Sigmoid colon (tissue), 7 donors: Measurements from ENCODE around the gene SRP9. TPM values are rescaled to one million over a fixed set of nuclear protein-coding genes. Genes with fewer than 3 reads are reported as not detected.

Experiments used
- DNase-seq: peaks from one replicate; pipeline ENCODE4 v3.0.0-alpha.2; 2019
- H3K27ac ChIP-seq, 4 donors: fragments of 200-600 bp; sonication (generic); one replicate each; pipeline ENCODE4 v1.5.1; 2016 to 2019; ENCODE audit warnings: mild to moderate bottlenecking in 1 of 4
- H3K27me3 ChIP-seq, 3 donors: fragments of 200-600 bp; sonication (generic); one replicate each; pipeline ENCODE4 v1.5.1; 2019; ENCODE audit warnings: mild to moderate bottlenecking in 1 of 3
- H3K36me3 ChIP-seq, 4 donors: fragments of 200-600 bp; sonication (generic); one replicate each; pipeline ENCODE4 v1.5.1; 2016 to 2019
- H3K4me1 ChIP-seq, 4 donors: fragments of 200-600 bp; sonication (generic); one replicate each; pipeline ENCODE4 v1.5.1; 2017 to 2019
- H3K4me3 ChIP-seq, 4 donors: fragments of 200-600 bp; sonication (generic); one replicate each; pipeline ENCODE4 v1.5.1; 2017 to 2019; ENCODE audit warnings: mild to moderate bottlenecking in 2 of 4, moderate library complexity in 1 of 4
- H3K9me3 ChIP-seq, 4 donors: fragments of 200-600 bp in 3 of 4; sonication (generic) in 3 of 4; one replicate each; pipeline versions ENCODE4 v1.5.1 to v1.6.1; 2013 to 2019
- EP300 ChIP-seq, 4 donors: sonication (generic); formaldehyde crosslinking; IDR thresholded peaks; one replicate each; pipeline ENCODE4 v1.6.1; 2017; ENCODE audit warnings: antibody characterized with exemption in 4 of 4
- POLR2A ChIP-seq, 2 donors: fragments of 450-650 bp; IDR thresholded peaks; one replicate each; pipeline ENCODE4 v1.6.1; 2016; ENCODE audit warnings: antibody characterized with exemption in 2 of 2, mild to moderate bottlenecking in 2 of 2, moderate library complexity in 2 of 2
- POLR2AphosphoS5 ChIP-seq, 4 donors: sonication (generic); formaldehyde crosslinking; IDR thresholded peaks; one replicate each; pipeline ENCODE4 v1.6.1; 2017; ENCODE audit warnings: antibody characterized with exemption in 4 of 4
- WGBS, 2 donors: extraction: QIAGEN DNeasy Blood & Tissue Kit; methylation state at CpG; one replicate each; pipeline ENCODE4 v1.1.7; 2013; 5-methylcytosine and 5-hydroxymethylcytosine counted together
- intact Hi-C: fragments of 100-400 bp; cut with DNase I; formaldehyde crosslinking; loops from one replicate; pipeline ENCODE4 v1.15.1; 2023
- polyA plus RNA-seq, 3 donors: library from polyadenylated mRNA; stranded (reverse); fragments of 200-250 nt; gene quantifications; one replicate each; pipeline ENCODE4 v1.2.3, GENCODE V29; 2013
- total RNA-seq, 4 donors: library from RNA; depleted of rRNA; stranded (reverse); fragments of >200 nt; gene quantifications; one replicate each; pipeline ENCODE4 v1.1.0, GENCODE V29; 2016
- TF ChIP-seq, protein P1 (sequence below), 4 experiments: fragments of 450-650 bp in 3 of 4; fragments of 200-600 bp in 1 of 4; IDR thresholded peaks; one replicate each; pipeline ENCODE4 v1.5.1; 2016 to 2019; ENCODE audit warnings: antibody characterized with exemption in 4 of 4, mild to moderate bottlenecking in 3 of 4, moderate library complexity in 2 of 4
- donor health status: healthy with polysubstance abuse.
- donor health status: Bipolar disorder and iron deficiency.
- donor health status: healthy.

SRP9 gene
- total and polyA plus RNA-seq, 7 donors, result 148 to 513 (median 264) TPM

DNA sequence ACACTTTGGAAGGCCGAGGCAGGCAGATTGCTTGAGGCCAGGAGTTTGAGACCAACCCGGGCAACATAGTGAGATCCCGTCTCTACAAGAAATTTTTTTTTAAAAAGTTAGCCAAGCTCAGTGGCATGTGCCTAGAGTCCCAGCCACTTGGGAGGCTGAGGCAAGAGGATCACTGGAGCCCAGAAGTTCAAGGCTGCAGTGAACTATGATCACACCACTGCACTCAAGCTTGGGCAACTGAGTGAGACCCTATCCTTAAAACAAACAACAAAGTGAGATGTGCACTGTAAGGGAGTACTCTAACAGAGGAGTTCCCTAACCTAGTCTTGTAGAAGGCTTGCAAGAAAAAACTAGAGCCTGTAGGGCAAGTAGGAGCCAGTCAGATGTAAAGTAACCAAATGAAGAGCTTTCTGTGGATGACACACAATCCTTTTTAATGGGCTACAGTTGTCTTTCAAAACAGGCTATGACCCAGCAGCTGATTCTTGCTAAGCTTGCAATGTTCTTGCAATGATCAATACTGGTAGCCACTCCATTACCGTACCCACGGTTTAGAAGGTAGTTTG lies 38.0 kb upstream of the SRP9 start:
- peaks cover 0 to 18% (median 15%) of the 10 kb centered on the region in 4 donors for H3K4me1 ChIP-seq
- TF ChIP-seq, protein P1, sequence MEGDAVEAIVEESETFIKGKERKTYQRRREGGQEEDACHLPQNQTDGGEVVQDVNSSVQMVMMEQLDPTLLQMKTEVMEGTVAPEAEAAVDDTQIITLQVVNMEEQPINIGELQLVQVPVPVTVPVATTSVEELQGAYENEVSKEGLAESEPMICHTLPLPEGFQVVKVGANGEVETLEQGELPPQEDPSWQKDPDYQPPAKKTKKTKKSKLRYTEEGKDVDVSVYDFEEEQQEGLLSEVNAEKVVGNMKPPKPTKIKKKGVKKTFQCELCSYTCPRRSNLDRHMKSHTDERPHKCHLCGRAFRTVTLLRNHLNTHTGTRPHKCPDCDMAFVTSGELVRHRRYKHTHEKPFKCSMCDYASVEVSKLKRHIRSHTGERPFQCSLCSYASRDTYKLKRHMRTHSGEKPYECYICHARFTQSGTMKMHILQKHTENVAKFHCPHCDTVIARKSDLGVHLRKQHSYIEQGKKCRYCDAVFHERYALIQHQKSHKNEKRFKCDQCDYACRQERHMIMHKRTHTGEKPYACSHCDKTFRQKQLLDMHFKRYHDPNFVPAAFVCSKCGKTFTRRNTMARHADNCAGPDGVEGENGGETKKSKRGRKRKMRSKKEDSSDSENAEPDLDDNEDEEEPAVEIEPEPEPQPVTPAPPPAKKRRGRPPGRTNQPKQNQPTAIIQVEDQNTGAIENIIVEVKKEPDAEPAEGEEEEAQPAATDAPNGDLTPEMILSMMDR (IDR thresholded peaks at IDR 0.05), result no peak
- TF ChIP-seq POLR2A (IDR thresholded peaks at IDR 0.05) (no peak), POLR2AphosphoS5 (IDR thresholded peaks at IDR 0.05) (no peak), EP300 (IDR thresholded peaks at IDR 0.05) (no peak)
- no peak overlapping the region for H3K4me3 ChIP-seq
- no peaks in the 10 kb centered on the region for H3K36me3 ChIP-seq
- intact Hi-C loops, result loop anchor here (5.0 kb wide), 2 partner anchors 47 to 67 kb away; no protein-coding TSS in a partner anchor
- no peak overlapping the region for H3K27ac ChIP-seq
- H3K27me3 ChIP-seq, result no peaks in the 10 kb centered on the region
- 95 to 97% methylated on average over 5 of the region's 5 CpGs for WGBS, 2 donors
- H3K9me3 ChIP-seq, result no peaks in the 10 kb centered on the region
- DNase-seq, result no peak

DNA sequence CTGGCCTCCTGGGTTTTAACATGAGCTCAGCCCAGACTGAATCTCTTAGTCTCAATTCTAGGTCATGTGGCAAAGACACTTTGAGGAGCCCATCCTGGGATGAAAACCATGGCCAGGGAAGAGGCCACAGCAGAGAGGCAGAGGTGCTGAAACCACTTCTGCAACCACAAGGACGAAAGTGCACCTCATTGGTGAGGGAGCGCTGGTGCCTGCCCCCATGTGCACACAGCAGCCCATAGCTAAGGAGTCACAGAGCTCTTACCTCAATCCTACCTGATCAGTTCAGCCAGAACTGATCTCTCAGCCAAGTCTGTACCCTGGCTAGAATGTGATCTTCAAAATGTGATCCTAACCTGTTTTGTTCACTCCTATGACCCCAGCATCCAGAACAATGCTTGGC lies 32.9 kb upstream of the SRP9 start:
- no peak for DNase-seq
- TF ChIP-seq POLR2A (IDR thresholded peaks at IDR 0.05) (no peak), EP300 (IDR thresholded peaks at IDR 0.05) (no peak), POLR2AphosphoS5 (IDR thresholded peaks at IDR 0.05) (no peak)
- TF ChIP-seq, protein P1 (IDR thresholded peaks at IDR 0.05), result no peak
- no peak overlapping the region for H3K4me3 ChIP-seq
- H3K4me1 ChIP-seq, result peaks cover 0 to 35% (median 31%) of the 10 kb centered on the region in 4 donors
- no peaks in the 10 kb centered on the region for H3K9me3 ChIP-seq
- intact Hi-C loops, result no loop called here
- WGBS, 2 donors, result 91 to 95% methylated on average over 2 of the region's 2 CpGs
- peak overlapping the region in 3 of 4 donors; percentile 86 to 90 (median 89) for H3K27ac ChIP-seq
- no peaks in the 10 kb centered on the region for H3K36me3 ChIP-seq
- no peaks in the 10 kb centered on the region for H3K27me3 ChIP-seq

DNA sequence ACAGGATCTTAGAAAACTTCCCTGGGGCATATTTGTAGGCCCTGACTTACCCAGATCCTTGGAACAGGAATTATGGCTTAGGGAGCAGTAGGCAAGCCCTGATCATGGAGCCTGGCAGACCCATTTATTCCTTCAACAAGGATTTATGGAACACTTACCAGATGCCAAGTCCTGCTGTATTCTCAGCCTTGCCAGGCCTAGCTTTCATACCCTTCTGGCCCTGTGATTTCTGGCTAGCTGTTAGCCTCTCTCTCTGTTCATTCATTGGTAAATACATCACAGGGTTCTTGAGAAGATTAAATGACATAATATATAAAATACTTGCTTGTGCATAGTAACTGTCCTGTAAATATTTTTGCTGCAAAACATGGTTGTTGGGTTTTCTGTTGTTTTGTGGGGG lies 32.4 kb upstream of the SRP9 start:
- TF ChIP-seq POLR2A (IDR thresholded peaks at IDR 0.05) (no peak), EP300 (IDR thresholded peaks at IDR 0.05) (no peak), POLR2AphosphoS5 (IDR thresholded peaks at IDR 0.05) (peak; percentile 18 to 79 (median 44))
- Histone ChIP-seq H3K36me3 (no peaks in the 10 kb centered on the region), H3K4me1 (peaks cover 0 to 35% (median 32%) of the 10 kb centered on the region in 4 donors), H3K4me3 (no peak overlapping the region), H3K27ac (peak overlapping the region in 3 of 4 donors; percentile 86 to 90 (median 89)), H3K9me3 (no peaks in the 10 kb centered on the region), H3K27me3 (no peaks in the 10 kb centered on the region)
- peak; percentile 79 for DNase-seq
- intact Hi-C loops, result no loop called here

DNA sequence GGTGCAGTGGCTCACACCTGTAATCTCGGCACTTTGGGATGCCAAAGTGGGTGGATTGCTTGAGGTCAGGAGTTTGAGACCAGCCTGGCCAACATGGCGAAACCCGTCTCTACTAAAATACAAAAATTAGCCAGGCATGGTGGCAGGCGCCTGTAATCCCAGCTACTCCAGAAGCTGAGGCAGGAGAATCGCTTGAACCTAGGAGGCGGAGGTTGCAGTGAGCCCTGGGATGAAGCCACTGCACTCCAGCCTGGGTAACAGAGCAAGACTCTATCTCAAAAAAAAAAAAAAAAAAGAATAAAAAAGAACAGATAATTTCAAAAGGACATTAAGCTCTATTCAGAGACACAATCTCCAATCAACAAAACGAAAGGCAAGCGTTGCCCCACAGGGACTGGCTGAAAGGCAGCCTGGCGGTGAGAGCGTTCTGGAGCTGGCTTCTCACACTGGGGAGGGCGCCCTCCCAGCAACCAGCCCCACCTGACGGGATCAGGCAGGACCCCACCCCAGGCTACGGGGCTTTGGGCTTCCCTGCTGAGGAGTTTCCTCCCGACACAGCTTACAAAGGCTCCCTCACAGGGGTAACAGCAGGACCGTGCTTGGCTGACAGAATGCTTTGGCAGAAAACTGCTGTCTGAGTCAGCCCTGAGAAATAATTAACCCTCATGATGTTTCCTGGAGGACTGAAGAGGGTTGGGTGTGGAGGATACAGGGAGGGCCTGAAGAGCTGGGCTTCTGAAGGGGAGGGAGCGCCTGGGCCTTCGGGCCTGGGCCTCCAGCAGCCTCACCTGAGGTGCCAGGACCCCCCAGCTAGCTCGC lies 31.1 kb upstream of the SRP9 start:
- peak; percentile 85 for DNase-seq
- intact Hi-C loops, result loop anchor here (2.0 kb wide), 1 partner anchor 84 kb away; no protein-coding TSS in a partner anchor
- WGBS, 2 donors, result 28 to 55% methylated on average over 18 of the region's 18 CpGs

More for the DNA sequence above, 31.1 kb upstream of the SRP9 start:
- no peaks in the 10 kb centered on the region for H3K36me3 ChIP-seq
- peak overlapping the region; percentile 86 to 90 (median 88) for H3K27ac ChIP-seq
- peak overlapping the region; percentile 24 to 55 (median 48) for H3K4me3 ChIP-seq
- no peaks in the 10 kb centered on the region for H3K27me3 ChIP-seq
- H3K9me3 ChIP-seq, result no peaks in the 10 kb centered on the region
- H3K4me1 ChIP-seq, result peaks cover 0 to 42% (median 32%) of the 10 kb centered on the region in 4 donors
- TF ChIP-seq, protein P1 (IDR thresholded peaks at IDR 0.05), result peak in 2 of 4 experiments; percentile 25 to 29
- peak; percentile 58 to 70 (median 64) for TF ChIP-seq POLR2AphosphoS5 (IDR thresholded peaks at IDR 0.05)
- no peak for TF ChIP-seq POLR2A (IDR thresholded peaks at IDR 0.05)
- TF ChIP-seq EP300 (IDR thresholded peaks at IDR 0.05), result no peak
